MG63 (cell line): Measurements from ENCODE around the gene ADAM19. TPM values are rescaled to one million over a fixed set of nuclear protein-coding genes. Genes with fewer than 3 reads are reported as not detected.

Experiments used
- DNase-seq: peaks from one replicate; pipeline ENCODE4 v3.0.0-alpha.2; 2020
- H3K27me3 ChIP-seq: fragments of 250-450 bp; sonication (Bioruptor Pico); 2 replicates; pipeline ENCODE4 v1.5.1; 2020; ENCODE audit warnings: mild to moderate bottlenecking, moderate library complexity
- H3K36me3 ChIP-seq: fragments of 250-450 bp; sonication (Bioruptor Pico); 2 replicates; pipeline ENCODE4 v1.5.1; 2020; ENCODE audit warnings: mild to moderate bottlenecking, moderate library complexity
- H3K4me3 ChIP-seq: fragments of 250-450 bp; sonication (Bioruptor Pico); 2 replicates; pipeline ENCODE4 v1.5.1; 2020; ENCODE audit warnings: mild to moderate bottlenecking, moderate library complexity
- H3K9me3 ChIP-seq: fragments of 250-450 bp; sonication (Bioruptor Pico); 2 replicates; pipeline ENCODE4 v1.5.1; 2020; ENCODE audit warnings: mild to moderate bottlenecking, moderate library complexity
- total RNA-seq: library from RNA; depleted of rRNA; stranded (reverse); fragments of >200 nt; shearing (Covaris generic); gene quantifications from 2 replicates; pipeline ENCODE4 v1.2.3, GENCODE V29; 2014; ENCODE audit warnings: low replicate concordance

ADAM19 gene
- total RNA-seq, 1 experiment from 2014 or later = 16.4 TPM

DNA sequence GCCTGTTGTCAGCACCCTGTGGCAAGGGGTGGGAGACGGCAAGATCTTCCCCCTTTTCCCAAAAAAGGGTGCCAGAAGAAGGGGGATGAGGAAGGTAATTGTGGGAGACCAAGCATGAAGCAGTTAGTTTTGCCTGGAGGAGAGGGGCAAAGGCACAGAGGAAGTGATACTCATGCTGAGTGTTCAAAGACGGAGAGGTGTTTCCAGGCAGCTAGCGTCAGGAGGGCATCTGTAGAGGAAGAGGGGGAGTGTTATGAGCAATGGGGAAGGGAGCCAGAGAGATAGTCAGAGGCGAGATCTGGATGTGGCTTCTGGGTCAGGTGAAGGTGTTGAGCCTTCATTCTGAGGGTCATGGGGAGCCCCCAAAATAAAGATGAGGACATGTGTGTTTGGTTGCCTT is 26.9 kb upstream of the ADAM19 start:
- peaks cover 3% of the 10 kb centered on the region; the same call in 1 of the 2 replicates for H3K9me3 ChIP-seq
- no peaks in the 10 kb centered on the region for H3K36me3 ChIP-seq
- no peaks in the 10 kb centered on the region for H3K27me3 ChIP-seq
- H3K4me3 ChIP-seq = no peak overlapping the region
- peak; percentile 26 for DNase-seq

DNA sequence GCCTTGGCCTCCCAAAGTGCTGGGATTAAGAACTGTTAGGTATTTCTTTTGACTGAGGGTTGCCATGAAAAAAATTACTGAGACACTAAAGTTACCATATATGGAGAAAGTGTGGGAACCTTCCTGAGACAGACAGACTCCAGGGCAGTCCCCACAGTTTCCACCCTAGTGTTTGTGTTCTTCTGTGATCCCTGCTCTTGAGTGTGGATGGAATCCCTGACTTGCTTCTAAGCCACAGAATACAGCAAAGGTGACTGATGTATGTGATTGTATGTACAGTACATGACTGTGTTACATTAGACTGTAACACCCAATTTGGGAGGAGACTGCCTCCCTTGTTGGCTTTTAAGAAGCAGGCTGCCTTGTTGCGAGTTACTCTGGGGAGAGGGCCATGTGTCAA is 24.7 kb upstream of the ADAM19 start:
- H3K4me3 ChIP-seq = no peak overlapping the region
- H3K36me3 ChIP-seq = no peaks in the 10 kb centered on the region
- H3K9me3 ChIP-seq = peaks cover 3% of the 10 kb centered on the region; the same call in 1 of the 2 replicates
- DNase-seq = no peak
- H3K27me3 ChIP-seq = no peaks in the 10 kb centered on the region

DNA sequence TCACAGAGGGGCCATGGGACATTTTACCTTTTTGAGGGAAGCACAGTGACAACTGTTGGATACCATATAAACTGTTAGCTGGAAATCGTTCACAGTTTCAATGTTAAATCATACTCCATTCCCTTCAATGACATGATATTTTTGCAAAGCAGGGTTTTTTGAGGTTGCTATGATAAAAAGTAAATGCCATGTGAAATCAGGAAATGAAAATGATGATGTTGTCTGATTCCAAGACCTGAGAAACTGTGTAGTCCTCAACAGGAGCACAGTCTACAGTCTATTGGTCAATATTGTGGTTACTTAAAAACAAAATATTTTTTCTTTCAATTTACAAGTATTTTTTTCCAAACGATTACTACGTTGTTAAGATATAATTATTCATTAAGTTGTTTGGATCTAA is 24.0 kb upstream of the ADAM19 start:
- Histone ChIP-seq H3K4me3 (no peak overlapping the region), H3K27me3 (no peaks in the 10 kb centered on the region), H3K9me3 (peaks cover 3% of the 10 kb centered on the region; the same call in 1 of the 2 replicates), H3K36me3 (no peaks in the 10 kb centered on the region)
- no peak for DNase-seq

GRCh38 chr5:157598350-157598936 is 22.9 kb upstream of the ADAM19 start:
- Histone ChIP-seq H3K27me3 (no peaks in the 10 kb centered on the region), H3K36me3 (no peaks in the 10 kb centered on the region), H3K9me3 (peaks cover 3% of the 10 kb centered on the region; the same call in 1 of the 2 replicates), H3K4me3 (no peak overlapping the region)
- no peak for DNase-seq

DNA sequence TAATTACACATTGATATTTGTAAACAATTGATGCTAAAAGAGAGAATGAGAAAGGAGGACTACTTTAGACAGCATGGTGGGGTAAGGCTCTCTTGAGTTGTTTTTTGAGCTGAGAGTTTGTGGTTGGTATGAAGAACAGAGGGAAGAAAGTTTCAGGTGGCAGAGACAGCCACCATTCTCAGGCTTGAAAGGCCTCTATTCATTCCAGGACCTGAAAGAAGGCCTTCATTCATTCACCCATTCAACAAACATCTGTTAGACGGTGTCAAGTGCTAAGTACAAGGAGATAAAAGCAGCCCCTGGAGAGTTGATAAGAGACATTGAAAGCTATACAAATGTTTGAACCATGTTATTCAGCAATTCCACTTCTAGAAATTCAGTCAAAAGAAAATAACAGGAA is 21.7 kb upstream of the ADAM19 start:
- no peaks in the 10 kb centered on the region for H3K36me3 ChIP-seq

DNA sequence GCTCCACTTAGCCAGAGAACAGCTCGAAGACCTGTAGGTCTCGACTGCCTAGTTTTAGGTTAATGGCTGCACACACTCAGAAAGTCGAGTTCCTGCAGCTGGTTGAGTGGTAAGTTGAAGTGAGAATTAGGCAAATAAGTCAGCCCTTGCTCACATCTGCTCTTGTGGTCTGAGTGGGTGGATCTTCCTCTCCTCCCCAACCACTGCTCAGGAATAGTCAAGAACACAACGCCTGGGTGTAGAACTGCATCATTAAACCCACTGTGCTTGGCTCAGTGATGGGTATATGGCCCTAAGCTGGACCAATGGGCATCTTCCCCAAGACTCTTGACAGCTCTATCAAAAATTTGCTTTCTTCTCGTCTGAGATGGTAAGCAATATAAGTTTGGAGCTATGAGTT is 20.9 kb upstream of the ADAM19 start:
- H3K9me3 ChIP-seq = peaks cover 12% of the 10 kb centered on the region
- H3K27me3 ChIP-seq = no peaks in the 10 kb centered on the region
- no peak for DNase-seq
- H3K36me3 ChIP-seq = no peaks in the 10 kb centered on the region
- H3K4me3 ChIP-seq = no peak overlapping the region

More for the DNA sequence above, 21.7 kb upstream of the ADAM19 start:
- no peak for DNase-seq
- H3K27me3 ChIP-seq = no peaks in the 10 kb centered on the region
- H3K9me3 ChIP-seq = peaks cover 4% of the 10 kb centered on the region
- no peak overlapping the region for H3K4me3 ChIP-seq

DNA sequence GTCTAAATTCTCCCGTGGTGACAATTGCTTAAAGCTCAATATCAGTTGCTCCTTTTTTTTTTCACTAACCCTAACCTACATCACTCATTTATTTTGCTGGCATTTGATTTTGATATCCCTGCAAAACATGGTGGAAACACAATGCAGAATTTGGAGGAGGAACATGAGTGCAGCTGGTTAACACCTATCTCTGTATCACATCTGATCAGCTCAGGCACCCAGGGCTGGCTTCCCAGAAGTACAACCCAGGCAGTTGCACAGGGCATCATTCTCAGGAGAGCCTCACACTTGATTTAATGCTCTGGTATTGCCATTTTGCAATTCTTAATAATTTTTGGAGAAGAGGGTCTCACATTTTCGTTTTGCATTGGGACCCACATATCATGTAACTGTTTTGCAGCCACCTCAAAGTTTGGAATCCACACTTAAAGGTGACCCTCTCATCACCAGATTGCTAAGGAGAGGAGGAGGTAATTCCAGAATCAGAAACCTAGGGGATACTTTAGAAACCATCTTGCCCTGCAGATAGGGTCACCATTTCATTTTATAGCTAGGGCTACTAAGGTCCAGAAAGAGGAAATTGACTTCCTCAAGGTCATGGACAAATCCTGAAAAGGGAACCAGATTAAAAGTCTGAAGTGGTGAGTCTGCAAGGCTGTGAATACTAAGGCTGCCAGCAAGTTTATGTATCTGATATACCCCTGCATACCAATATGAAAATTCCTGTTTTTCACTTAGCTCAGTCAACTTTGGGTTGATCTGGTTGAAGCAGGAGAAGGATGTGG is 19.3 kb upstream of the ADAM19 start:
- H3K9me3 ChIP-seq = peaks cover 12% of the 10 kb centered on the region
- H3K36me3 ChIP-seq = no peaks in the 10 kb centered on the region
- H3K27me3 ChIP-seq = no peaks in the 10 kb centered on the region
- no peak overlapping the region for H3K4me3 ChIP-seq
- DNase-seq = no peak

DNA sequence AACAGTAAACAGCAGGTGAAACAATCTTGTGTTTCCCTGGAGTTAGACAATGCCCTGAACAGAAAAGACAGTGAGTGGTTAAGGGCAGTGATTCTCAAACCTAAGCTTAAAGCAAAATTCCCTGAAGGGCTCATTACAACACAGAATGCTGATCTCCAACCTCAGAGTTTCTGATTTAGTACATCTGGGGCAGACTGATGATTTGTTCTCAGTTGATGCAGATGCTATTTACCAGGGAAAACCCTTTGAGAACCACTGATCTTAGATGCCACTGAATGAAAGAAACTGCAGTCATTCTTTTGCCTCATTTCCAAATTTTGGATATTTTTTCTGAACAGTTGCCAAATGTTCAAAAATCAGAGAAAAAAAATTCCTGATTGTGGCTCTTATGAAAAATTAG is 18.7 kb upstream of the ADAM19 start:
- H3K27me3 ChIP-seq = no peaks in the 10 kb centered on the region
- no peak overlapping the region for H3K4me3 ChIP-seq
- DNase-seq = no peak
- H3K36me3 ChIP-seq = no peaks in the 10 kb centered on the region
- H3K9me3 ChIP-seq = peaks cover 12% of the 10 kb centered on the region

DNA sequence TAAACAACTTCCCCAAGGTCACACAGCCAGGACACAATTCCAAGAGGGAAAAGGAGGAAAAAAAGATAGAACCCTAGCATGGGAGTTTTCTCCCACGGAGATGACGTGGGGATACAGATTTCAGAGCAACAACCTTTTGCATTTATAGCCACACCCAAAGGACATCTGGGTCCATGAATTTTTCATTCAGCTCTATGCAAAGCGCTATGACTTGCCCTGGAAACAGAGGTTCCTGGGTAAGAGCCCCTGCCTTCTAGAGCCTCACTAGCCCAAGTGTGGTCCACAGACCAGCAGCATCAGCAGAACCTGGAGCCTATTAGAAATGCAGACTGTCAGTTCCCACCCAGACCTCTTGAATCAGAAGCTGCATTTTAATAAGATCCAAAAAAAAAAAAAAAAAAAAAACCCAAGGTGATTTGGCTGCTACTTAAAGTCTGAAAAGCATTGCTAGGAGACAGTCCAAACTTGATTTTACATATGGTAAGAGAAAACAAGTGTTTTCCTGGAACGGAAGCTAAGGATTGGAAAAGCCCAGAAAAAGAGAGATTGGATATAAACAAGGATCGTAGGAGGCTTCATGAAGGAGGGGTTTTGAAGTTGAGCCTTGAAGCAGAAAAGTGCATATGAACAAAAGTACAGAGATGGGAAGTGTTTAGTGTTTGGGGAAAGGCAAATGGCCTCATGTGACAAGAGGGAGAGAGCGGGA is 17.6 kb upstream of the ADAM19 start:
- no peak for DNase-seq
- H3K4me3 ChIP-seq = no peak overlapping the region
- H3K9me3 ChIP-seq = peaks cover 10% of the 10 kb centered on the region
- H3K36me3 ChIP-seq = no peaks in the 10 kb centered on the region
- no peaks in the 10 kb centered on the region for H3K27me3 ChIP-seq

- no peak for DNase-seq
- no peaks in the 10 kb centered on the region for H3K36me3 ChIP-seq
- H3K4me3 ChIP-seq = no peak overlapping the region
- H3K9me3 ChIP-seq = peaks cover 10% of the 10 kb centered on the region
- no peaks in the 10 kb centered on the region for H3K27me3 ChIP-seq
Measured at GRCh38 chr5:157592594-157592993, 17.0 kb upstream of the ADAM19 start.

DNA sequence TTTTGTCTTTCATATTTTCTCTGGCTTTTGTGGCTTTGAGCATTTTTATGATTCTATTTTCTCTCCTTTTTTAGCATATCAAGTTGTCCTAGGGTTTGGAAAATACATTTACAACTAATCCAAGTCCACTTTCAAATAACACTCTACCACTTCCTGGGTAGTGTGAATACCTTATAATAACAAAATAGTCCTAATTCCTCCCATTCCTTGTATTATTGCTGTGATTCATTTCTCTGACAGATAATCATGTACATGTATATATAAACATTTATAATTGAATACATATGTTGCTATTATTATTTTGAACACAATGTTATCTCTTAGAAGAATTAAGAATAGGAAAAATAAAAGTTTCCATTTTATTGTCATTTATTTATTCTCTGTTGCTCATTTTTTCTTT is 14.9 kb upstream of the ADAM19 start:
- H3K4me3 ChIP-seq = no peak overlapping the region
- H3K36me3 ChIP-seq = no peaks in the 10 kb centered on the region
- H3K9me3 ChIP-seq = peaks cover 10% of the 10 kb centered on the region
- DNase-seq = no peak
- no peaks in the 10 kb centered on the region for H3K27me3 ChIP-seq

- Histone ChIP-seq H3K4me3 (no peak overlapping the region), H3K9me3 (no peaks in the 10 kb centered on the region), H3K36me3 (no peaks in the 10 kb centered on the region), H3K27me3 (no peaks in the 10 kb centered on the region)
- no peak for DNase-seq
Measured at GRCh38 chr5:157584628-157585027, 9.1 kb upstream of the ADAM19 start.

- DNase-seq = no peak
- Histone ChIP-seq H3K36me3 (no peaks in the 10 kb centered on the region), H3K9me3 (no peaks in the 10 kb centered on the region), H3K27me3 (no peaks in the 10 kb centered on the region), H3K4me3 (no peak overlapping the region)
Measured at GRCh38 chr5:157582731-157583620, 7.4 kb upstream of the ADAM19 start.

GRCh38 chr5:157581901-157582300 is 6.3 kb upstream of the ADAM19 start:
- Histone ChIP-seq H3K9me3 (no peaks in the 10 kb centered on the region), H3K36me3 (no peaks in the 10 kb centered on the region), H3K27me3 (no peaks in the 10 kb centered on the region), H3K4me3 (no peak overlapping the region)
- no peak for DNase-seq

DNA sequence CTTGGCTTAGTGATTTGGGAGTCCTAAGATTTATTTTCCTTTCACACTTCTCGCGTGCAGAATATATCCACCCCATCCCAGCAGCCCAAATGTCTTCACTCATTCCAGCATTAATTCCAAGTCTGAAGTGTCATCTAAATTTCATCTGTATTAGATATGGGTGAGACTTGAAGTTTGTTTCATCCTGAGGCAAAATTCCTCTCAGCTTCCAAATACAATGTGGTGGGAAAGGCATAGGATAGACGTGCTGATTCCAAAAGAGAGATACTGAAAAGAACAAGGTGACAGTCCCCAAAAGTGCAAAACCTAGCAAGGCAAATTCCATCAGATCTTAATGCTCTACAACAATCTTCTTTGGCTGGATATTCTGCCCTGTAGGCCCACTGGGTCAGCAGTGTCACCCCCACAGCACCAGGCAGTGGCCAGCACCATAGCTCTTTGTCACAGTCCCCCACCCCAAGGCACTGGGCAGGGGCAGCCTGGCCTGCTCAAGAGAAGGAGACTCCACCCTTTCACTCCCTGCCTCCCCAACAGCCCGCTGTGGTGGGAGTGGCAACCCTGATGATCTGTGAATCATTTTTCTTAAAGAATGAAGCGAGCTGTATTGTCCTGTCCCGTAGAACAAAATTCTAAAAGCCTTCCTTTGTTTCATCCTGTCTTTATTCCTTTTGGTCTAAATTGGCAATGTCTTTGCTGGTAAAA is 2.7 kb upstream of the ADAM19 start:
- Histone ChIP-seq H3K9me3 (no peaks in the 10 kb centered on the region), H3K4me3 (no peak overlapping the region), H3K27me3 (no peaks in the 10 kb centered on the region), H3K36me3 (no peaks in the 10 kb centered on the region)
- DNase-seq = no peak

GRCh38 chr5:157576678-157577077 is 1.1 kb upstream of the ADAM19 start:
- Histone ChIP-seq H3K4me3 (no peak overlapping the region), H3K27me3 (no peaks in the 10 kb centered on the region), H3K9me3 (no peaks in the 10 kb centered on the region), H3K36me3 (no peaks in the 10 kb centered on the region)
- no peak for DNase-seq
